NCI-H2107 treated with DMSO at 0.1 percent for 48 hours (cell line): Measurements from ENCODE around the gene CHSY3.

Experiments
- DNase-seq: peaks from one replicate; lab custom pipeline; 2025; ENCODE audit not compliant: unreplicated experiment; lab: John Stamatoyannopoulos, UW

Gene CHSY3

GRCh38 chr5:130090569-130091270 is 186.5 kb downstream of the CHSY3 start:
- DNase-seq = no peak

- DNase-seq = no peak
Observed at GRCh38 chr5:130092991-130093390, 188.7 kb downstream of the CHSY3 start.

GRCh38 chr5:130096483-130096882 is 192.2 kb downstream of the CHSY3 start:
- no peak for DNase-seq

GRCh38 chr5:130099008-130099407 is 194.7 kb downstream of the CHSY3 start:
- no peak for DNase-seq

- no peak for DNase-seq
Observed at GRCh38 chr5:130102375-130102774, 198.1 kb downstream of the CHSY3 start.

GRCh38 chr5:130102960-130103359 is 198.7 kb downstream of the CHSY3 start:
- no peak for DNase-seq

GRCh38 chr5:130104895-130105688 is 200.8 kb downstream of the CHSY3 start:
- no peak for DNase-seq

GRCh38 chr5:130106480-130106879 is 202.2 kb downstream of the CHSY3 start:
- no peak for DNase-seq

GRCh38 chr5:130109152-130109551 is 204.9 kb downstream of the CHSY3 start:
- no peak for DNase-seq

- no peak for DNase-seq
Observed at GRCh38 chr5:130110328-130110727, 206.1 kb downstream of the CHSY3 start.

GRCh38 chr5:130111746-130112145 is 207.5 kb downstream of the CHSY3 start:
- no peak for DNase-seq

GRCh38 chr5:130112246-130112645 is 208.0 kb downstream of the CHSY3 start:
- DNase-seq = no peak

- DNase-seq = no peak
Observed at GRCh38 chr5:130115686-130116085, 211.4 kb downstream of the CHSY3 start.

GRCh38 chr5:130116462-130116861 is 212.2 kb downstream of the CHSY3 start:
- DNase-seq = no peak

GRCh38 chr5:130116972-130117371 is 212.7 kb downstream of the CHSY3 start:
- DNase-seq = no peak

- DNase-seq = no peak
Observed at GRCh38 chr5:130126746-130127145, 222.5 kb downstream of the CHSY3 start.

- no peak for DNase-seq
Observed at GRCh38 chr5:130135506-130135905, 231.2 kb downstream of the CHSY3 start.

- no peak for DNase-seq
Observed at GRCh38 chr5:130136300-130136699, 232.0 kb downstream of the CHSY3 start.

GRCh38 chr5:130137681-130138080 is 233.4 kb downstream of the CHSY3 start:
- DNase-seq = no peak

- DNase-seq = no peak
Observed at GRCh38 chr5:130138406-130139045, 234.3 kb downstream of the CHSY3 start.

GRCh38 chr5:130141659-130142320 is 237.5 kb downstream of the CHSY3 start:
- DNase-seq = no peak
